Lower lobe of right lung (tissue), 2 donors: Measurements from ENCODE around the gene TNIK. TPM values are rescaled to one million over a fixed set of nuclear protein-coding genes. Genes with fewer than 3 reads are reported as not detected.
A peak's percentile ranks its signal among the peaks of the same experiment; 100 is the strongest.

ENCODE experiments used
- ATAC-seq, 2 donors: fragments of 200-7000 bp; cut with Tn5 transposase; one replicate each; pipeline ENCODE4 v1.9.1; 2020 to 2022; ENCODE audit warnings: mild to moderate bottlenecking in 2 of 2, moderate library complexity in 2 of 2
- DNase-seq: peaks from one replicate; pipeline ENCODE4 v3.0.0-alpha.2; 2020
- H3K27ac ChIP-seq: fragments of 200-600 bp; one replicate; pipeline ENCODE4 v1.8.0; 2022
- H3K27me3 ChIP-seq: fragments of 200-600 bp; one replicate; pipeline ENCODE4 v1.8.0; 2022; ENCODE audit warnings: low read depth
- H3K36me3 ChIP-seq: fragments of 200-600 bp; one replicate; pipeline ENCODE4 v1.8.0; 2022; ENCODE audit warnings: mild to moderate bottlenecking
- H3K4me1 ChIP-seq: fragments of 200-600 bp; one replicate; pipeline ENCODE4 v1.8.0; 2022
- H3K4me3 ChIP-seq: fragments of 200-600 bp; one replicate; pipeline ENCODE4 v1.8.0; 2022; ENCODE audit warnings: mild to moderate bottlenecking
- H3K9me3 ChIP-seq: fragments of 200-600 bp; one replicate; pipeline ENCODE4 v1.8.0; 2022
- intact Hi-C: fragments of 100-400 bp; cut with DNase I; formaldehyde crosslinking; loops from one replicate; pipeline ENCODE4 v1.11.0; 2022
- total RNA-seq: library from RNA; stranded (reverse); fragmentation: NEBNext Ultra II Directional; extraction: Animal tissue kit (Norgen Biotek cat#: 25700); gene quantifications from one replicate; pipeline ENCODE4 v1.2.1, GENCODE V29; 2021
- TF ChIP-seq, protein P1 (sequence below): fragments of 200-600 bp; IDR thresholded peaks from one replicate; pipeline ENCODE4 v1.8.0; 2022; ENCODE audit warnings: antibody characterized with exemption, mild to moderate bottlenecking
- donor health status: DM: no; HTN: yes; CAD: no; lungs with severe emphysema.

The TNIK gene
- total RNA-seq, 1 donor from 2014 or later = 29.3 TPM

DNA sequence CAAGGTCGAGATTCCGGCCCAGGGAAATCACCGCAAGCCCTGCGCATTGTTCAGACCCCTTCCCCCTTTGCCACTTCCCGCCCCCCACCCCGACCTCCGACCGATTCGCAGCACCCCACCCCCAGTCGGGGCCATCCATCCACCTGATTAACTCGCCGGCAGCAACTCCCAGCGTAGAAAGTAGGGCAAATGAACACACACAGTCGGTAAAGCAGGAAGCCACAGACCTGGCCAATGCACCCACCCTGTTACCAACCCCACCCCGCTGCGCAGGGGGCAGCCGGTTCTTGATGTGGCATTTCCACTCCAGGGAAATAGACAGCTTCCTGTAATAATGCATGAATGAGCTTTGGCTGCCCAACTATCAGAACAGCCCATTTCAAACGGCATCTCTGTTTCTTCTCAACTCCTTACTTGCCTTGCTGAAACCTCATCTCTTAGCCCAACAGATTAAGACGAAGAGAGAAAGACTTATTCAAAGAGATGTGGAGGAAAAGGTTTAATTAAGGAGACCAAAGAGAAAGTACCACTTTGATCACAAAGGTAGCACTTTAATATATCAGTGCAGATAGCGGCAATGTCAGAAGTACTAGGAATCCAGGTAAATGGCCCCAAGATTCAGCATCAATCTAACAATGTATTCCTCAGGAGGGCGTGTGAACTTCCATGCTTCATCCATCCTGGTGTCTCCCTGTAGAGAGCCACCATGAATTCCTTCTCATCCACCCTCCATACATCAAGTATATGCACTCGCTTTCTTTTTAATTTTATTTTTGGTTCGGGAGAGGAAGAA lies 1.9 kb downstream of the TNIK start:
- ATAC-seq = no peak
- H3K27ac ChIP-seq = no peak overlapping the region
- intact Hi-C loops = no loop called here
- H3K36me3 ChIP-seq = no peaks in the 10 kb centered on the region
- H3K4me3 ChIP-seq = peak overlapping the region; percentile 84
- peaks cover 6% of the 10 kb centered on the region for H3K27me3 ChIP-seq
- TF ChIP-seq, protein P1, sequence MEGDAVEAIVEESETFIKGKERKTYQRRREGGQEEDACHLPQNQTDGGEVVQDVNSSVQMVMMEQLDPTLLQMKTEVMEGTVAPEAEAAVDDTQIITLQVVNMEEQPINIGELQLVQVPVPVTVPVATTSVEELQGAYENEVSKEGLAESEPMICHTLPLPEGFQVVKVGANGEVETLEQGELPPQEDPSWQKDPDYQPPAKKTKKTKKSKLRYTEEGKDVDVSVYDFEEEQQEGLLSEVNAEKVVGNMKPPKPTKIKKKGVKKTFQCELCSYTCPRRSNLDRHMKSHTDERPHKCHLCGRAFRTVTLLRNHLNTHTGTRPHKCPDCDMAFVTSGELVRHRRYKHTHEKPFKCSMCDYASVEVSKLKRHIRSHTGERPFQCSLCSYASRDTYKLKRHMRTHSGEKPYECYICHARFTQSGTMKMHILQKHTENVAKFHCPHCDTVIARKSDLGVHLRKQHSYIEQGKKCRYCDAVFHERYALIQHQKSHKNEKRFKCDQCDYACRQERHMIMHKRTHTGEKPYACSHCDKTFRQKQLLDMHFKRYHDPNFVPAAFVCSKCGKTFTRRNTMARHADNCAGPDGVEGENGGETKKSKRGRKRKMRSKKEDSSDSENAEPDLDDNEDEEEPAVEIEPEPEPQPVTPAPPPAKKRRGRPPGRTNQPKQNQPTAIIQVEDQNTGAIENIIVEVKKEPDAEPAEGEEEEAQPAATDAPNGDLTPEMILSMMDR = no peak
- DNase-seq = no peak
- peaks cover 24% of the 10 kb centered on the region for H3K4me1 ChIP-seq
- H3K9me3 ChIP-seq = no peaks in the 10 kb centered on the region

DNA sequence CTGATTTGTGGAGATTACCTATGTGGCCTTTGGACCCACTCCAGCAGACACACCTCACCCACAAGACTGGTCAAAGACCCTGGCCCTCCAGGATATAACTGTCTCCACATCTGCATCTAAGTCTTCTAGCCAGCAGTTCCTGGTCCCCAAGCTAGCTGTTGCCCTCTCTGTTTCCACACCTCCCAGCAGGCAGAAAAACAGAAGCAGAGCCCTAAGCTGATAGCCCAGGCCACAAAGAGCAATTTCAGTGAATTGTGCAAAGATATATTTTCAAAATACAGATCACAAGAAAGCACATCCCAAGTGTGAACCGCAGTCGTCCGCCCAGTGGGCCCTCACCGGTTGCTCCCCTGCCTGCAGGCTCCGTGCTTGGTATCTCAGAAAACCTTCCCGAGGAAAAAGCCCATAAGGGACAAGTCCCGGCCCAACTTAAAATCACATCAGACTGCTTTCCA lies 2.6 kb downstream of the TNIK start:
- peaks cover 24% of the 10 kb centered on the region for H3K4me1 ChIP-seq
- DNase-seq (no peak), ATAC-seq (no peak)
- peaks cover 6% of the 10 kb centered on the region for H3K27me3 ChIP-seq
- H3K4me3 ChIP-seq = peak overlapping the region; percentile 84
- intact Hi-C loops = no loop called here
- H3K36me3 ChIP-seq = no peaks in the 10 kb centered on the region
- no peak overlapping the region for H3K27ac ChIP-seq
- no peaks in the 10 kb centered on the region for H3K9me3 ChIP-seq
- TF ChIP-seq, protein P1 = no peak

DNA sequence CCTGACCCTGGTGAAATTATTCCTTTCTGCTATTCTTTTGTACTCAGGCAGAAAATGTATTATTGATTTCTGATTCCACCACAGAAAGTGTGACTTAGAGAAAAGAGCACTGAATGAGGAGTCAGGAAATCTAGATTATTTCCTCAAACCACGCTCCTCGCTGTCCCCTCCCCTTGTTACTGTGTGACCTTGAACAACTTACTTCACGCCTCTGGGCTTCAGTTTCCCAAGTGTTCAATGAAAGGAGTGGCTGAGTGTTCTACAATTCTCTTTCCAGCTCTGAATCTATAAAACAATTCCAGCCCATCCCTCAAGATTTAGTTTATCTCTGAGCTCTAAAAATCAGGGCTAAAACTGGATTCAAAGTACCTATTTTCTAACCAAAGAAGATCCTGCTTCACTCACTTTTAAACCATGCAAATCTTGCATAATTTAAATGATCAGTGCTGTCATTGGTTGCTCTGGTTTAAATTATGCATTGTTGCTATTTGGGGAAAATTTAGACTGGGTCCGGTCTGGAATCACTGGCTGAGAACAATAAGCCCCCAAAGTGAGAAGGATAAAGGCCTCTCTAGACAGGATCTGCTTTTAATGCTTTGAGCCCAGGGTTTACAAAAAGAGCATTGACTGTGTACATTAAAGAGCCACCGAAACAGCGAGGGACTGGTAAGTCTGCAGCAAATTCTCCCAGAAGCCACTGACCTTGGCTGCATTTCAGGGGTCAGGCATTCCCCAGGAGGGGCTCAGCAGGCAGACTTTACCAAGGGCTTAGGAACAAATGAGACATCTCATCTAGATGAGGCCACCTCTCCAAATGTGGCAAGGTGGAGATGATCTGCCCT lies 3.2 kb downstream of the TNIK start:
- peaks cover 24% of the 10 kb centered on the region for H3K4me1 ChIP-seq
- DNase-seq (no peak), ATAC-seq (no peak)
- H3K36me3 ChIP-seq = no peaks in the 10 kb centered on the region
- peak overlapping the region; percentile 84 for H3K4me3 ChIP-seq
- peaks cover 6% of the 10 kb centered on the region for H3K27me3 ChIP-seq
- TF ChIP-seq, protein P1 = no peak
- no peak overlapping the region for H3K27ac ChIP-seq
- no peaks in the 10 kb centered on the region for H3K9me3 ChIP-seq
- intact Hi-C loops = no loop called here

DNA sequence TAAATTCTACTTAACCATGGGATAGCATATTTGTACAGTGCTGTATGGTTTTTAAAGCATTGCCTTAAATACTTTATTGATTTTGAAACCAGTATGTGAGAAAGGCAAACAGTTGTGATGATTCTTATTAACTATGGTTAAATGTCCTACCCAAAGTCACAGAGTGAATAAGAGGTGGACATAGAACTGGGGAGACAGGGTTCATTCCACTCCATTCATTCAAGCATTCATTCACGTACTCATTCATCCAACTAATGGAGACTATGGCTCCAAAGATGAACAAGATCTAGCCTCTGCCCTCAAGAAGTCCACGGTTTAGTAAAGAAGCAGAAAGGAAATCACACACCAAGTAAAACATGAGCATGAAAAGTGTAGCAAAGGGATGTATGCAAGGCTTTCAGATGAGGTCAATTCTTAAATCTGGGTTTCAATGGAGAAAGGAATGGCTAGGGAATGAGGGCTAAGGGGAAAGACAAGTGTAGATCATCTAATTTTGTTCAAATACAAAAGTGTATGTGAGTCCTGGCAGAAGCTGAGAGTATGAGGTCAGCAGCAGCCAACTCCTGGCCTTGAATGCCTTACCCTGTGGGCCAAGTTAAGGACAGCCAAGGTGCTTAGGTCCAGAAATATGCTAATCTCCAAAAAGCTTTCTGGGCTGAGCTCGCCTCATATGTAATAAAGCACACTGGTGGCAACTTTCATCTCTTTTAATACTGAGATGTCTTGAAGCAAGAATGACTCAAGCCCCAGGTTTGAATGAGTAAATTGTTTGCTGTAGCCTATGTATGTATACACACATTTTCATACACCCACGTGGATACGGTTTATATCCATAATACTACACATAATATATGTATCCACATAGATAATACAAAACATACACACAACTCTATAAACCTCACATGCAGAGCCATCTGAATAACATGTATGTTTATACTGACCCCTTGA lies 4.3 kb downstream of the TNIK start:
- DNase-seq = no peak
- TF ChIP-seq, protein P1 = no peak
- Histone ChIP-seq H3K27me3 (peaks cover 6% of the 10 kb centered on the region), H3K4me1 (peaks cover 15% of the 10 kb centered on the region), H3K4me3 (no peak overlapping the region), H3K9me3 (no peaks in the 10 kb centered on the region), H3K36me3 (no peaks in the 10 kb centered on the region), H3K27ac (no peak overlapping the region)
- ATAC-seq = no peak
- intact Hi-C loops = no loop called here

DNA sequence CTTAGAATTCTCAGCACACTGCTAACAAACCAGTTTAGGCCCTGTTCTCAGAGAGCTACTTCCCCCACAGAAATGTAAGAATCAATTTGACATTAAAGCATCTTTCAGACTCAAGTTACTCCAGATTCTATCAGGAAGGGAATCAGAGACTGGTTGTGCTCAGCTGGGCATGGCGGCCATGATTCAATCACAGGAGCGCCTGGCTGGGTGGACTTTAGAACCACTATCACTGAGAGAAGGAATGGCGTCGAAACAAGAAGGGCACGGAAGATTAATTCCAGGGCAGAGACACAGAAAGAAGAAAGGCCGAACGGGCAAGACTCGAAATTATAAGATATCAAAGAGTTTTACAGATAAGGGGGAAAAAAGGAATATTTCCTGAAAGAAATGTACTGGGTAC lies 6.2 kb downstream of the TNIK start:
- Histone ChIP-seq H3K9me3 (no peaks in the 10 kb centered on the region), H3K4me3 (no peak overlapping the region), H3K27me3 (no peaks in the 10 kb centered on the region), H3K36me3 (no peaks in the 10 kb centered on the region), H3K27ac (no peak overlapping the region), H3K4me1 (peaks cover 13% of the 10 kb centered on the region)
- intact Hi-C loops = no loop called here
- ATAC-seq = no peak
- TF ChIP-seq, protein P1 = no peak
- DNase-seq = no peak
